GM23338 (cell line): ENCODE results near the gene HCRTR2.

Experiments
- CREB1 ChIP-seq: fragments of 250-450 bp; sonication (Bioruptor Pico); IDR thresholded peaks from 2 replicates; pipeline ENCODE4 v1.5.0; 2020; ENCODE audit warnings: low read depth, mild to moderate bottlenecking, moderate library complexity
- CTCF ChIP-seq, 2 experiments: fragments of 200-600 bp in 1 of 2; sonication (generic) in 1 of 2; conservative IDR thresholded peaks; 2 replicates each; pipeline versions ENCODE4 v1.5.1 to v1.6.1; 2016 to 2017; ENCODE audit warnings: antibody characterized with exemption in 2 of 2, low read depth in 2 of 2, mild to moderate bottlenecking in 2 of 2, moderate library complexity in 1 of 2
- ETS1 ChIP-seq: IDR thresholded peaks from 2 replicates; pipeline ENCODE4 v1.6.1; 2016; ENCODE audit warnings: antibody characterized with exemption
- EZH2 ChIP-seq: fragments of 200-600 bp; sonication (generic); IDR thresholded peaks from one replicate; pipeline ENCODE4 v1.8.0; 2017; ENCODE audit warnings: antibody characterized with exemption, mild to moderate bottlenecking, low read depth; ENCODE audit not compliant: unreplicated experiment
- EZH2phosphoT487 ChIP-seq: fragments of 200-600 bp; sonication (generic); IDR thresholded peaks from one replicate; pipeline ENCODE4 v1.8.1; 2018; ENCODE audit warnings: antibody characterized with exemption; ENCODE audit not compliant: unreplicated experiment
- JUNB ChIP-seq: IDR thresholded peaks from one replicate; pipeline ENCODE4 v1.6.1; 2016; ENCODE audit warnings: antibody characterized with exemption; ENCODE audit not compliant: unreplicated experiment
- NANOG ChIP-seq: IDR thresholded peaks from 2 replicates; pipeline ENCODE4 v1.6.1; 2016; ENCODE audit warnings: antibody characterized with exemption, borderline replicate concordance
- POLR2AphosphoS5 ChIP-seq: IDR thresholded peaks from 2 replicates; pipeline ENCODE4 v1.6.1; 2016; ENCODE audit warnings: antibody characterized with exemption, low read depth
- REST ChIP-seq: IDR thresholded peaks from one replicate; pipeline ENCODE4 v1.6.1; 2018; ENCODE audit warnings: antibody characterized with exemption; ENCODE audit not compliant: unreplicated experiment
- STAT1 ChIP-seq: IDR thresholded peaks from one replicate; pipeline ENCODE4 v1.6.1; 2016; ENCODE audit warnings: antibody characterized with exemption; ENCODE audit not compliant: unreplicated experiment
- ZNF114 ChIP-seq: fragments of 250-450 bp; sonication (Bioruptor Pico); IDR thresholded peaks from 2 replicates; pipeline ENCODE4 v1.5.0; 2020; ENCODE audit warnings: mild to moderate bottlenecking, moderate library complexity
- ZNF331 ChIP-seq: fragments of 250-450 bp; sonication (Bioruptor Pico); IDR thresholded peaks from 2 replicates; pipeline ENCODE4 v1.5.0; 2020; ENCODE audit warnings: low read depth, mild to moderate bottlenecking, moderate library complexity
- ZNF462 ChIP-seq: fragments of 250-450 bp; sonication (Bioruptor Pico); IDR thresholded peaks from 2 replicates; pipeline ENCODE4 v1.5.0; 2020; ENCODE audit warnings: mild to moderate bottlenecking, moderate library complexity

GRCh38 chr6:55265409-55266114, 91.2 kb downstream of the HCRTR2 start:
- TF ChIP-seq CTCF (conservative IDR thresholded peaks at IDR 0.05; ENCODE audit: low read depth in 2 of 2) (no peak), POLR2AphosphoS5 (no peak), EZH2 (no peak), JUNB (no peak), CREB1 (CRISPR knock-in tag) (no peak), NANOG (no peak), ETS1 (no peak), EZH2phosphoT487 (no peak), REST (no peak), ZNF331 (CRISPR knock-in tag) (no peak), STAT1 (no peak), ZNF462 (CRISPR knock-in tag) (no peak), ZNF114 (CRISPR knock-in tag) (no peak)
